Measurements from ENCODE around the gene SERHL2.
A peak's percentile ranks its signal among the peaks of the same experiment; 100 is the strongest.

The SERHL2 gene

DNA sequence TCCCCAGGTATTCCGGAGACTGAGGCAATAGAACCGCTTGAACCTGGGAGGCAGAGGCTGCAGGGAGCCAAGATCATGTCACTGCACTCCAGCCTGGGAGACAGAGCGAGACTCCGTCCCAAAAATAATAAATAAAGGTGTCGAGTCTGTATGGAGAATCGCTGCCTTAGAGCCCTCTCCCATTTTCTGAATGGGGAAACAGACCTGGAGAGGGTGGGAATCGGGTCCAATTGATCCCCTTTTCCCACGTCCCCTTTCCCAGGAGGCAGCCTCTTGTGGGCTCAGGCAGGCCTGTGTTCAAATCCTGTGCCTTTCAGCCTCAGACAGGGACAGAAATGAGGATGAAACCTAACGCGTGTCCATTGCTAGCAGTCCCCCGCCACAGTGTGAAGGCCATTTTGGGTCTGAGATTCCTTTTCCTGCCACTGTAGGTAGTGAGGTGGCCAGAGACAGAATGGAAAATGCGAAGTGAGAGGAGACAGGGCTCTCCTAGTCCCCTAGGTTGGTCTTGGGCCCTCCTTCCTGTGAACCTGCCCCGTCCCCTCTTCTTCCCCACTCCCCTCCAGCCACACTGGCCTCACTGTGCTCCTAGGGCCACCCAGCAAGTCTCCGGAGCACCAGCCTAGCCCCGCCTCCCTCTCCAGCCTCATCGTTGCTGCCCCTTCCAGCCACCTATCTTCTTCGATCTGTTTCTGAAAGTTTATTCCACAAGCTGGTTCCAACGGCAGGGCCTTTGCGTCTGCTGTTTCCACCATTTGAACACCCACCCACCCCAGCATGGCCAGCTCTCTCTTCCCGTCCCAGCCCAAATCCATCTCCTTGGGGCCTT is 63.6 kb downstream of the SERHL2 start:
- TF ChIP-seq, protein P1, sequence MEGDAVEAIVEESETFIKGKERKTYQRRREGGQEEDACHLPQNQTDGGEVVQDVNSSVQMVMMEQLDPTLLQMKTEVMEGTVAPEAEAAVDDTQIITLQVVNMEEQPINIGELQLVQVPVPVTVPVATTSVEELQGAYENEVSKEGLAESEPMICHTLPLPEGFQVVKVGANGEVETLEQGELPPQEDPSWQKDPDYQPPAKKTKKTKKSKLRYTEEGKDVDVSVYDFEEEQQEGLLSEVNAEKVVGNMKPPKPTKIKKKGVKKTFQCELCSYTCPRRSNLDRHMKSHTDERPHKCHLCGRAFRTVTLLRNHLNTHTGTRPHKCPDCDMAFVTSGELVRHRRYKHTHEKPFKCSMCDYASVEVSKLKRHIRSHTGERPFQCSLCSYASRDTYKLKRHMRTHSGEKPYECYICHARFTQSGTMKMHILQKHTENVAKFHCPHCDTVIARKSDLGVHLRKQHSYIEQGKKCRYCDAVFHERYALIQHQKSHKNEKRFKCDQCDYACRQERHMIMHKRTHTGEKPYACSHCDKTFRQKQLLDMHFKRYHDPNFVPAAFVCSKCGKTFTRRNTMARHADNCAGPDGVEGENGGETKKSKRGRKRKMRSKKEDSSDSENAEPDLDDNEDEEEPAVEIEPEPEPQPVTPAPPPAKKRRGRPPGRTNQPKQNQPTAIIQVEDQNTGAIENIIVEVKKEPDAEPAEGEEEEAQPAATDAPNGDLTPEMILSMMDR (IDR thresholded peaks at IDR 0.05) = no peak
- Histone ChIP-seq H3K4me3 (peak overlapping the region; percentile 17), H3K27ac (peak overlapping the region; percentile 44 to 78)
- no peak for DNase-seq (ENCODE audit: low spot score)

DNA sequence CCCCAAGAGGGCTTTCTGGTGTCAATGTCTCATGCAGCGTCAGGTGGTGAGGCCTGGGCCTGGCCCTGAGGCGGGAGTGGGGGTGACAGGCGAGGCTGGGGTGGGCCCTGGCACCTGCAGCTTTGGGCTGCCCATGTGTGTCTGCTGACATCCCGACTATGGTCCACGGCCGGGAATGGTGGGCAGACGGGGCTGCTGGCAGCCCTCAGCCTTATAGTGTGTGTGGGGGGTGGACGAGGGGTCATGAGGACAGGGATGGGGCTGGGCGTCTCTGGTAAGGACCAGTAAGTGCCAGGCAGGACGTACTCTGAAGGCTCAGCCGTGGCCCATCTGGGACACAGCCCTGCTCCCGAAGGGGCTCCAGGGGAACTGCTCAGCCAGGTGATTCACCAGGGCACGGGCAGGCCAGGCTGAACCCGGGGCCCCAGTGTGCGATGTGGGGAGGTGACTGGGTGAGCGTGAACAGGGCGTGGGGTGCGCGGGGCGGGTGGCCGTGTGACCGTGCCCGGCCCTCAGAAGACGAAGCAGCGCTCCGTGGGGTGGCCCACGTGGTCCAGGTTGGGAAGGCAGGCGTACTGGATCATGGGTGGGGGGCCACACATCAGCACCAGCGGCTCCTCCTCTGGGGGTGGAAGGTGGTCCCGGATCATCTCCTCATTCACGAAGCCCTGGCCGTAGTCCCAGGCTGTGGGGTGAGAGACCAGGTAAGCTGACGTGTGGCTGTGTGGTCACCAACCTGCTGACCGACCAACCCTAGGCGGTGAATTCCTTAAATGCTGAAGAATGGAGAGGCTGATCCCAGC is 65.7 kb downstream of the SERHL2 start:
- Histone ChIP-seq H3K4me3 (no peak overlapping the region), H3K27ac (peak overlapping the region; percentile 9 to 85)
- TF ChIP-seq, protein P1 (IDR thresholded peaks at IDR 0.05) = no peak
- no peak for DNase-seq (ENCODE audit: low spot score)

DNA sequence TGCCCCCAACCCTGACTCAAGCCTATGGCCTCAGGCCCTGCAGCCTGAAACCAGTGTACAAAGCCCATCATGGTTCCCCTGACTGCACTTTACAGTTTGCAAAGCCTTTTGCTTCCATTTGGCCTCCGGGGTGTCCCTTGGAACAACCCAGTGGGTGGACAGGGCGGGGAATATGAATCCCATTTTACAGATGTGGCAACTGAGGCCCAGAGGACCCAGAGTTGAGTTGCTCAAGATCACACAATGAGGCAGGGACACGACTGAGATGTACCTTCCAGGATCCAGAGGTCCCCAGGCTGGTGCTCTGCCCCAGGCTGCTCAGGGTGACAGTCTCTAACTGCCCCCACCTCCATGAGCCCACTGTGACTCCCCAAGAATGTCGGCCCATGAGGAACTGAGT is 66.3 kb downstream of the SERHL2 start:
- Histone ChIP-seq H3K27ac (peak overlapping the region; percentile 41 to 85), H3K4me3 (no peak overlapping the region)
- DNase-seq (ENCODE audit: low spot score) = no peak
- TF ChIP-seq, protein P1 (IDR thresholded peaks at IDR 0.05) = no peak

DNA sequence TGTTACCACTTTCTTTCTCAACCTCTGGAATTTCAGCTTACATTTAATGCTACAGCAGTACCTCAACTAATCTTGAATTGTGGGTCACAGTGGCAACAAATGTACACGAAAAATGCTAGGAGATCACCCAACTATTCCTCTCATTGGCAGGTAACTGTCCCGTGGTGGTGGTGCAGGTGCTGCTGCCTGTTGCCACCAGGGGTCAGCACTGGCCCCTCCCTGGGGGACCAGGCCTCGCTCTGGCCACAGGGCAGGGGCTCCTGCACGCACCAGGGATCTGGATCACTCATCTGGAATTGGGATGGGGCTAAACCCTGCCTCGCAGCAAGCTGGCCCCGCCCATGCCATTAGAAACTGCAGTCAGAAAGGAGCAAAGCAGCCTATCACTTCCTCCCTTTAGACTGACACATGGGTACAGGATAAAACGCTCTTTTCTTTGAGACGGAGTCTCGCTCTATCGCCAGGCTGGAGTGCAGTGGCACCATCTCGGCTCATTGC is 67.8 kb downstream of the SERHL2 start:
- H3K4me3 ChIP-seq = peak overlapping the region; percentile 13
- no peak for DNase-seq (ENCODE audit: low spot score)
- H3K27ac ChIP-seq = peak overlapping the region; percentile 41 to 85
- TF ChIP-seq, protein P1 (IDR thresholded peaks at IDR 0.05) = peak; percentile 50

DNA sequence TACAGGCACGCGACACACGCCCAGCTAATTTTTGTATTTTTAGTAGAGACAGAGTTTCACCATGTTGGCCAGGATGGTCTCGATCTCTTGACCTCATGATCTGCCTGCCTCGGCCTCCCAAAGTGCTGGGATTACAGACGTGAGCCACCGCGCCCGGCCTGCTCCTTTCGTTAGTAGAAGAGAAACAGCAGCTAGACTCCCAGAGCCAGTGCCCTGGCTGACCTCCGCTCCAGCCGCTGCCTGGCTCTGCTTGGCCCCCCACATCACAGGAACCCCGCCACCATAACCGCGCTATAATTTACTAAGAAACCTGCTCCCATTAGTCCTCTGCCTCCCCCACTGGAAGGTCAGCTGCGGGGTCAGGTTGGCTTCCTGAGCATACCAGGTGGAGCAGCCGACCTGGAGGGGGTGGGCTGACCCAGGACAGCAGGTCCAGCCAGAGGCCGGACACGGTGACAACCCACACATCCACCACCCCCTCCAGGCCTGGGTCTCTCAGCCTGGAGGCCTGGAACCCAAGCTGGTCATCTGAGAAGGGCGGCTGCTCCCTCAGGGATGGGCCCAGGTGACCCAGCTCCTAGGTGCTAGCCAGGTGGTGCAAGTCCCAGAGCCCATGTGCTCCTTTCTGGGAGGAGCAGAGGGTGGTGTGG is 68.4 kb downstream of the SERHL2 start:
- TF ChIP-seq, protein P1 (IDR thresholded peaks at IDR 0.05) = no peak
- no peak overlapping the region for H3K4me3 ChIP-seq
- H3K27ac ChIP-seq = peak overlapping the region; percentile 41 to 85
- DNase-seq (ENCODE audit: low spot score) = no peak

DNA sequence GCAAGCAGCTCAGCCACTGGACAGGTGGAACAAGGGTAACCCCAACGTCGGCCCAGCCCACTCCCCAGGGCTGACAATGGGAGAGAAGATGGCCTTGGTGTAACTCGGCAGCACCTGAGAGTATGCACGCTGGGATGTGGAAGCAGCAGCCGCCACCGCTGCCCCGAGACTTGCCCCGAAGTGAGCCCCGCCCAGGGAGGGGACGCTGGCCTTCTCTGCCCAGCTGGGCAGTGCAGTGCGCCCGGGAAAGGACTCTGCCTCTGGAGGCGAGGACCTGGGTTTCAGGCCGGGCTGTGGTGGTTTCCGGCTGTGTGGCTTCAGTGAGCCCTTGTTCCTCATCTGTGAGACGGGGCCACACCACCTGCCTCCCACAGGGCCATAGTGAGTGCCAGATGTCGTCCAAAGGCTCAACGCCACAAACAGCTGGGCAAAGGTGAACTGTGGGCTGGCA is 69.6 kb downstream of the SERHL2 start:
- Histone ChIP-seq H3K4me3 (no peak overlapping the region), H3K27ac (peak overlapping the region in 1 of 2 donors; percentile 85)
- TF ChIP-seq, protein P1 (IDR thresholded peaks at IDR 0.05) = no peak
- no peak for DNase-seq (ENCODE audit: low spot score)
